K562 treated with DMSO at 1 percent for 48 hours (cell line): ENCODE measurements around the gene MIS18BP1. TPM values are rescaled to one million over a fixed set of nuclear protein-coding genes. Genes with fewer than 3 reads are reported as not detected.

Source experiments
- total RNA-seq: library from RNA; unstranded; fragments of 300-600 nt; gene quantifications from 2 replicates; pipeline ENCODE4 v1.2.3, GENCODE V29; 2022; ENCODE audit warnings: low replicate concordance; ENCODE audit errors: extremely low read depth

The MIS18BP1 gene
- not detected in 2 replicates for total RNA-seq

GRCh38 chr14:45253070-45253753, at the start of gene MIS18BP1:
MIS18BP1 (minus strand) TSS chr14:45253202; CDS start chr14:45247286, 5,916 bp downstream.

Other genes starting within 250 kb of the MIS18BP1 start
- gene PRPF39, start 169.1 kb downstream of the MIS18BP1 start, total RNA-seq, result not detected in 2 replicates
- not detected in 2 replicates for gene FKBP3, start 118.7 kb downstream of the MIS18BP1 start, total RNA-seq
- not detected in 2 replicates for gene FANCM, start 117.3 kb downstream of the MIS18BP1 start, total RNA-seq